HG02981 (cell line): Measurements from ENCODE around the gene TTC8.
"Not testable (repeated sequence)": the region's sequence is repeated elsewhere in the genome, so short reads cannot be mapped to it uniquely, and the experiment has no call there.

Source experiments
- ATAC-seq: cut with Tn5 transposase; IDR thresholded peaks from one replicate; pipeline ENCODE4 v1.9.1; 2021; ENCODE audit warnings: mild to moderate bottlenecking, moderate library complexity; ENCODE audit not compliant: unreplicated experiment

The TTC8 gene

DNA sequence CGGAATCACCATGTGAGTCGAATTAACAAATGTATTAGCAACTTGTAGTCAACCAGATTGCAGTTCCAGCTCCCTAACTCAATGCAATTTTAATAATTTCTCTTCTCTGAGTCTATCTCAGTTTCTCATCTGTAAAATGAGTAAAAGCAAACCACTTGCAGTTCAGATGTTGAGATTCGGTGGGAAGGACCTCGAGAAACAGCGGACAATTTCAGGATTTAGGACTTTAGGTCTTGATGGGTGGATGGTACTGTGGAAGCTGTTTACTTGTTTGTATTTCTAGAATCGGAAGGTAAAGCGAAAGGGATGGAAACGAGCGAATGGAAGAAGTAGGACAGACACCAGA is 510 bp upstream of the TTC8 start:
- peak; percentile 2 for ATAC-seq

DNA sequence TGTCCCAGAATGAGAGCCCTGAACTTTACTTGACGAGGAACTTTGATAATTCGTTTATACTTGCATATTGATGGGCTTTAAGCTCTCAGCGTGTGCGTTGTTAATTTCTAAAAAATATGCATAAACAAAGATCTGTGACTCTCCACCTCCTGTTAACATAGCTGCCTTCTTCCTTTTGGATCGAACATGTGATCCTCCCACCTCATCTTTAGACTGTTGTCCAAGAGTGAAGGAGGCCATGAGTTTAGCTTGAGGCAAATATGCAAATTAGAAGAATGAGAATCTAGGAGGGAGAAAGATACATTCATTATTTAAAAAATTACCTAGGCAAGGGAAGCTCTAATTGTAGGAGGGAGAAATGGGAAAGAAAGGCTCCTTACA is 617 bp downstream of the TTC8 start:
- ATAC-seq = no peak

DNA sequence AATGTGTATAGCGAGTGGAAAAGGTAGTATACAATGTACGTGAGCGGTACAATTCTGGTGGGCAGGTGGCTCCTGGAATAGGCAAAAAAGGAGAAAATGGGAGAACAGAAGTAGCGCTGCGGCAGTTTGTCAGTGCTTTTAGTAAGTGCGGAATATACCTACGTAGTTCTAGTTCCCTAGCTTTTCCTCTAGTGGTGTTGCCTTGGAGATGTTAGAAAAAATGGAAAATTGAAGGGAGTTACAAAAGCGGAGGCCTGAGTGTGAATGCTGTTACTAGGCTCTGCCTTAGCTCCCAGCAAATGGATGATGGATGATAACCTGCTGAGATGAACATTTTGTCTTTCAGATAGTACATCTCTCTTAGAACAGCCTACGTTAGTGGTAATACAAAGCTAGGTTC is 1.1 kb downstream of the TTC8 start:
- no peak for ATAC-seq

DNA sequence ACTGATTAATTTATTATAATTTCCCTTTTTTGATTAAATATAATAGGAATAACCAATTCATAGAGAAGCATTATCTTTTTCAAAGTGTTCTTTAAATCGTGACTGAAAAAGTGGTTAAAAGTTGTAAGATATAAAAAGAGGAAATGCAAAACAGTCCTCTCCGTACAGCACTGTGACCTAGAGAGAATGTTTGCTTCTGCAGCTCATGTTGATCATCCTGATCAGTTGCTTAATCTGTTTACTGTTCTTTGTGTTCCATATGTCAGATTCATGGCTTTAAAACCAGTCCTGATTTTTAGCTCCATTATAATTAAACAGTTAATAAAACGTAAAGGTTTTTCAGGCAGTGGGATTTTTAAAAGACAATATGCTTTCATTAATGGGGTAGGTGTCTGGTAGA is 4.7 kb downstream of the TTC8 start:
- no peak for ATAC-seq

DNA sequence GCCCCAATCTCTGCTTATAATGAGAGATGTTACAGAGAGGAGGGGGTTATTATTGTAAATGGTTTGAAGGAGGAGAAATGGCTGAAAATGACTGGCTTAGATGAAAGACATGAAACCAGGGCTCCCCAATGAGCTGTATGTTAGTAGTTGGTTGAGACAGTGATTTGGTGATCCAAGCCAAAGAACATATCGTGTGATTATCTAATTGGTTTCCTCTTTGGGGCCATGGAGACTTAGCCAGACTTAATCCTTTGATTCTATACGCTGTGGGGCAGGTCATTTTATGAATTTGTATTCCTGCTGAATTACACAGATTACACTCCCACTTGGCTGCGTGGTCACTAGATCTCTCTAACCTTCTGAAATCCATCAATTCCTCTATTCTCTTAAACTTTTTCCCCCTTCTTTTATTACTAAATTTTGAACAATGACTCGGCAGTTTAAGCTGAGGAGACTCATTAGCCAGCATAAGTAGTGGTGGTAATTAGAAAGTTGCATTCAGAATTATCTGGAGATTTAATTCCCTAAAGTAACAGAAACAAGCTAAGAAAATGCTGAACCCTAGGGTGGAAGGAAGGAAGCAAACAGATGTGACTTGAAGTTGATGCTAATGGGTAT is 5.3 kb downstream of the TTC8 start:
- no peak for ATAC-seq

DNA sequence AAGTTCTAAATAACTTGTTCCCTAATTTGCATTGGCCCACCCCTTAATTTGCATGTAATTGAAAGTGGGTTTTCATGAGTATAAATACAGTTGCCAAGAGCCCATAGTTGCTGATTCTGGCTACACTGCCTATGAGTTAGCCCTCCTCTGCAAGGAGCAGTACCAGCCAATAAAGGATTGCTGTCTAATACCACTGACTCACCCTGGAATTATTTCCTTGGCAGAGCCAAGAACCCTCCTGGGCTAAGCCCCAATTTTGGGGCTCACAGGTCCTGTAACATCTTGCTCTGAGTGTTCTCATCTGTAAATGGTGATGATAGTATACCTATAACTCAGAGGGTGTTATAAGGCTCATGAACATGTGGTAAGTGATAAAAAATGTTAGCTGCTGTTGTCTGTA is 6.8 kb downstream of the TTC8 start:
- ATAC-seq = no peak

DNA sequence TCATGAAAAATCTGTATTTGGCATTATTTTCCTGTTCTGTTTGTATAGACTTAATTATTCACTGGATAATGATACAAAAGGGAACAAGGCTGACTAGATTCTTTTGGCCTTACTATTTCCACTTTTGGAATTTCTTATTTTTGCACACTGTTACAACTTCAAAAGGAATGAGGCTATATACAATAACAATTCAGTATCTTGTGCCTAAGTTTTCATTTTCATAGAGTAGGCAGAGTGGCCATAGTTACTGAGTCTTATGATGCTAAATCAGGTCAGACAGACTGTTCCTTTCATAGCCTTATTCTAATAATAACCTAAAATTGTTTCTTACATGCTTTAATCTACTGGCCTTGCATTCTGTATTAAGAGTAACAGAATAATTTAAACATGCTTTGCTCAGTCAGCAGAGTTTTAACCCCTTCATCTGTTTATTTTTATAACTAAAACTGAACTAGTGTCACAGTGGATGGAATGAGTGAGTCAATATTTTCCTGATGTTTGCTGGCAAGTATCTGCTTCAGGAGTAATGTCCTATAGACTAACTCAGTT is 10.5 kb downstream of the TTC8 start:
- no peak for ATAC-seq

DNA sequence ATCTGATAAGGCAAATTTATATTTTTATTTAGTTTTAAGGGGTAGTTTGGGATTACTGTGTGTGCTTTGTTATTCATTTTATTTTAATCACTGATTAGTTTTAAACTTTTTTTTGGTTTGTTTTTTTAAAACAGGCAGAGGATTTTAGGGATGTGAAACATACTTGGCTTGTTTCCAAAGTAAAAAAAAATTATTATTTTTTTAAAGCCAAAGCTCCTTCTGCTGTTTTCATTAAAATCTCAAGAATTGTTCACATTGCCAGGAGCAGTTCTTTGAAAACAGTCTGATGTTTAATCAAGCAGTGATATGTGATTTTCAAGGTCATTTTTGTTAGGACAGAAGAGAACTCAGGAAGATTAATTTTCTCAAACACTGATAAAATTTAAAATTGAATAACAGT is 11.2 kb downstream of the TTC8 start:
- no peak for ATAC-seq

DNA sequence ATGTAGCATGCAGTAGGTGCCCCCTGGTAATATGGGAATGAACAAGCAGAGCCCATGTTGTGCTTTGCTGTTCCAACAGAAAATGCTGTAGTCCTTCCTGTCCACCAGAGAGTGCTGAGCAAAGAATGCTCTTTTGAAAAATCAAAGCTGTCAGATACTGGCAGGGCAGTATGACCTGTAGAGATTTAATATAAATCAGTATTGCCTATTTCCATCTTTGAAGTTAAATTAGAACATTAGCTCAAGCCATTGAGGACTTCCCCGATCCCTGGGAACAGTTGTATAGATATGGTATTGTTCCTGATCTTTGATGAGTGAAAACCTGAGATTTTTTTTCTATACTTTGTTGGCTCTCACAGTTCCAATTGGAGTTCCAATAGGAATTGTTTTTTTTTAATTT is 13.0 kb downstream of the TTC8 start:
- ATAC-seq = no peak

DNA sequence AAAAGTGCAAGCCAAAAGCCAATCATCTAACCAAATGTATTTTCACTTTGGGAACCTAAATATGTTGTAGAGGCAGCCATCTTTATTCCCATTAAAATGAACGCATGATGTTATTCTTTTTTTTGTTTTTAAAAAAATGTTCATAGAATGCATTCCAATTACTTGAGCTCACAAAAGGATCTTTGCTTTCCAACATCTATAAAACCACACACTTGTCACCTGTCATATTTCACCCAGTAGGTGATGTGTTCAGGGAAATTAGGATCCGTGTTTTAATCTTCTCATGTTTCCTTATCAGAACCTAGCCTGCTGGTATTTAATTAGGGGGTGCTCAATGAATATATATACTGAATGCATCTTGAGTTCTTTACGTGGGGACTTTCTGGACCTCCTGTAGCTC is 13.6 kb downstream of the TTC8 start:
- no peak for ATAC-seq

DNA sequence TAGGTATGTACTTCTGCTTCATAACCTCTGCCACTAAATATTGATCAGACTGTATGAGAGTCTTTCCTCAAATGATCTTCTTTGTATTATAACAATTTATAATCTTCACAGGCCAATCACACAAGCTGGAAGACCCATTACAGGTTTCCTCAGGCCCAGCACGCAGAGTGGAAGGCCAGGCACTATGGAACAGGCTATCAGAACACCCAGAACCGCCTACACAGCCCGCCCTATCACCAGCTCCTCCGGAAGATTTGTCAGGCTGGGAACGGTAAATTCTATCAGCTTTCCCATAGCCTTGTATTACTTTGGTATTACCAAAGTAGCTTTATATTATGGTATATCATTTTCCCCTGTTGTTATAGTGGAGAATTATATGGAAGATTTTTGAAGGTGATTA is 16.5 kb downstream of the TTC8 start:
- ATAC-seq = no peak

DNA sequence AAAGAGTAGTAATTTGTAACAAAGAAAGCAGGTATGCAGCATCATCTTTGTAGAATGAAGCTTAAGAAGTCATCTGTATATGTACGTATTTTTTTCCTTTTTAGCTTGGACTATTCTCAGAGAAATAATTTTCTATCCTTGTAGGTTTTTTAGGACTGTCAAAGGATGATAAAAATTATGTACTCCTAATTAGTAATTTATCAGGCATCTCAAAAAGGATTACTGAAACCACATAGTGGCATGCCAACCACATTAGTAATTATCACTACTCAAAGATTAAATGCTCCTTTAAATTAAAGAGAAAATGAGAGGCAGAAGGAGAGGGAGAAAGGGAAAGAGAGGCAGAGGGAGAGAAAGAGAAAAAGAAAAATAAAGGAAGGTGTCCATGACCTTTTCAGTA is 17.3 kb downstream of the TTC8 start:
- ATAC-seq = no peak

DNA sequence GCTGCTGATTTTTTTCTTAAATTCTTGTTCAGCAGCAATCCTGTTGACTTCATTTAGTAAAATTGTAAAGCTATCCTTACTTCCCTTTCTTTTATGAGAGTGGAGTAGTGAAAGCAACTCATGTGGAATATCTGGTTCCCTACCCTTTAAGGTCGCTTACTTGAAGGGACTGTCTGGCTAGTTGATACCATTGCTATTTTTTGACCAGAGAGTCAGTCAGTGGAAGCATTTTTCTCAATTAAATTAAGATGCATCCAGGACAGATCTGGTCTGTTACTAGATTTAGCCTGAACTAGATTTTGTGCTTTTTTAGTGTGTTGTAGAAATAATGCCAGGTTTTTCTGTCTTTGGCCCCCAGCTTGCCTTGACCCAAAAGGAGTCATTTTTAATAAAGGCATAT is 18.0 kb downstream of the TTC8 start:
- no peak for ATAC-seq

DNA sequence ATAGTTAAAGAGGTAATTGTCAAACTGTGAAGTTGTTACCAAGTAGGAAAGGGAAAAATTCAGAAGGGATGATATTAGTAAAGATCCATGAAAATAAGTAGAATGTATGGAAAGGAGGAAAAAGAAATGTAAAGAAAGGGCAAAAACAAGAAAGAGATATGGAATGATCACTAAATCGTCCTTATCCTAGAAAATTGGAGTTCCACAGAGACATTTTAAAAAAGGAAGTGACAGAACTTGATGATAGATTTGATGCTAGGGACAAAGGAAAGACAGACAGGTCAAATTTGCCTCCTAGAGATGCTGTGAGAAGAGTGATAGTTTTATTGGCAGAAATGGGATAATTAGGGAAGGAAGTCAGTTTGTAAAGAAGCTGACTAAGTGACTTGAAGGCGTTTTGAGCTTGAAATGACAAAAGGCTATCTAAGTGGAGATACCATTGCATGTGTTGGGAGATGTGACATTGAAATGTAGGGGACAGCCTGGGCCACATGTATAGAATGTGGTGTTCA is 20.6 kb downstream of the TTC8 start:
- no peak for ATAC-seq

DNA sequence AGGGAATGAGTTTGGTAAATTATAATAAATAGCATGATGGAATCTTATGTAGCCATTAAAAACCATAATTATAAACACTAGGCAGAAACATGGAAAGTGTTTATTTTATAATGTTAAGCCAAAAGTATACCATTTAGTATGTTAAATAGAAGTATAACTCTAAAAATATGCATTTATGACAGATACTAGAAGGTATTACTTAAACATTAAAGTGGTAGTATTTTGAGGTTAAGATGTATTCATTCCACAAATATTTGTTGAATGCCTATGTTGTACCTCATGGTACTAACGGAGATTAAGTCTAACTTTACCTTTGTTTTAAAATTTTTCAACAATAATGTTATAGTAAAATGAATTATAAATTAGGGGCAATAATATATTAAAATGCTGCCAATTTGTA is 24.1 kb downstream of the TTC8 start:
- ATAC-seq = no peak

DNA sequence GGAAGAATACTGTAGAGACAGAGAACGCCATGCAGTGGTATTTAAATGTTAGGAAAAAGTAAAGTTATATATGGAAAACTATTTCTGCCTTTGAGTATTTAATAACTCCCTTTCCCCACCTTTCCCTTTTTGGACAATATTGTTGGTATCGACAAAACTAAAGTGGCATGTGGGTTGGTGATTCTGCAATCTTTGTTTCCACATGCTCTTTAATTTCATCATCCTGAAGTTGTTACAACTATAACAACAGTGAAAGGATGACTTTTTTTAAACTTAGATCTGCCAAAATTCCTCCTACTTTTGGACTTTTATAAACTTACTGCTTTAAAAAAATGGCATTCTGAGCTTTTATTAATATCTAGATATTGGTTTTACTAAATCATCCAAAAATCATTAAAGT is 25.3 kb downstream of the TTC8 start:
- no peak for ATAC-seq

DNA sequence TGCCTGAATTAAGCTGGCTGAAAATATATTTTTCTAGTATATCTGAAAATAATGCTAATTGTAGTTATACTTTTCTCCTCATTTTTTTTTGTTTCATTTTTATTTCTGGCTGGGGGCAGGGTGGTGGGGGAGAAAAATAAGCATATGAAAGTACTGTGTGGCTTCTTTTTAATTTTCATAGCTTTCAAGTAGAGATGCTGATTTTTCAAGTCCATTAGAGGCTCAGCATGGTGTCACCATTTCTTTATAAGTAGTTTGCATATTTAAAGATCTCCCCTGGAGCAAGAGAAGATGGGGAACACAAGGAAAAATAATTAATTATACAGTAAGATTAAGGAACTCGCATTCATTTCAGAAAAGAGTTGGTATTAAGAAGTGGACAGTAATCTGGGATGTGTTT is 27.1 kb downstream of the TTC8 start:
- no peak for ATAC-seq

DNA sequence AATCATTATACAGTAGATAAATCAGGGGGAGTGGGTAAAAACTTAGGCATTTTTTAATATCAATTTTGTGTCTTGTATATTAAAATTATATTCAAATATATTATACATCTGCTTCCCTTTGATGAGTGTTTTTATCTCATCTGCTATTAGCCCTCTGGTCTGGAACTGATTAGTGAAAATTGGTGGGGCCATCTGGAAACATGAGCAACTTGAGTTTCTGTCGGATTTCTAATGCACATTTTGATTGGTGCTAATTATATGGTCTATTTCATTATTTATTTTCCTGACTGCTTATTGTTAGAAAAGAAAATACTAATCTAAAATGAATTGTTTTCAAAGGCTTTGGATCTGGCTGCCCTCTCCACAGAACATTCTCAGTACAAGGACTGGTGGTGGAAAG is 28.2 kb downstream of the TTC8 start:
- no peak for ATAC-seq

DNA sequence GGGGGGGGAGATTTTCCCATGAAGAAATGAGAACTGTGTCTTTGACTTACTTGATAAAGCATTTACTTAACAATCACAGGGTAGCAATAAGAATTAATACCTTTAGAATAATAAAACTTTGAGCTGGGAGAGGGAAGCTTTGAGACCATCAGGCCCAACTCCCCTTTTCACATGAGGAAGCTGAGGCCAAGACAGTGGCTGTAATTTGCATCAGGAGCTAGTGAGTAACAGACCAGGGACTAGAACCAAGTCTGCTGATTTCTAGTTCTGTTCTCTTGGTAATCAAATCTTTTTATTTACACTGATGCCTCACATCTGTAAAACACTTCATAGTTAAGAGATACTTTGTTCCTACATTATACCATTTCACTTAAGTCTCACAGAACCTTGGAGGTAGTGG is 28.7 kb downstream of the TTC8 start:
- ATAC-seq = no peak

DNA sequence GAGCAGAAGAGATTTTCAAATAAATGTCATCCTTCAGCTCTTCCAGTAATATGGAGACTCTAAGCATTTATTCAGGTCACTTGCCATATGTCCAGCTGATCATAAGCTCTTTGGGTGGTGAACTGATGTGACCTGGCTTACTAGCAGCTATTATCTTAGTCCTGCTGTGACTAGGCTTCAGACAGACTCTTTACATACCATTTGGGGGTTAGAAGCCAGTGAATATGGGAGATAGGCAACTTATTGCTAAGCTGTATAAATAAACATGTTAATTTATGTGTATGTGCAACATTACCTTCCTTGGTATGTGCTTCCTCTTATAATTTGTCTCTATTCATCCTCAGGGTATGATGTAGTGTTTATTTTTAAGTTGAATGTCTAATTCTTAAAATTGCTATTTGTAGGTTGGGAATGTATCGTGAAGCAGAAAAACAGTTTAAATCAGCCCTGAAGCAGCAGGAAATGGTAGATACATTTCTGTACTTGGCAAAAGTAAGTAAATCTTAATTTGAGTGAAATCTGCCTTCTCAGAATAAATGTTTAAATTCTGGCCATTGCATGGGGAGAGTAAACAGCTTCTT is 32.4 kb downstream of the TTC8 start:
- ATAC-seq = no peak

DNA sequence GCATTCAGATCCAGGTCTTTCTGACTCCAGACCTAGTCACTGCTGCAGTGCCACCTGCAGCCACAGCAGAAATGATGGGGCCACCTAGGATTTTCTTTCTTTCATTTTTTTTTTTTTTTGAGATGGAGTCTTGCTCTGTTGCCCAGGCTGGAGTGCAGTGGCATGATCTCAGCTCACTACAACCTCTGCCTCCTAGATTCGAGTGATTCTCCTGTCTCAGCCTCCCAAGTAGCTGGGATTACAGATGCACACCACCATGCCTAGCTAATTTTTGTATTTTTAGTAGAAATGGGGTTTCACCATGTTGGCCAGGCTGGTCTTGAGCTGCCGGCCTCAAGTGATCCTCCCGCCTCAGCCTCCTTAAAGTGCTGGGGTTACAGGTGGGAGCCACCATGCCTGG is 33.4 kb downstream of the TTC8 start:
- ATAC-seq = not testable (repeated sequence)

DNA sequence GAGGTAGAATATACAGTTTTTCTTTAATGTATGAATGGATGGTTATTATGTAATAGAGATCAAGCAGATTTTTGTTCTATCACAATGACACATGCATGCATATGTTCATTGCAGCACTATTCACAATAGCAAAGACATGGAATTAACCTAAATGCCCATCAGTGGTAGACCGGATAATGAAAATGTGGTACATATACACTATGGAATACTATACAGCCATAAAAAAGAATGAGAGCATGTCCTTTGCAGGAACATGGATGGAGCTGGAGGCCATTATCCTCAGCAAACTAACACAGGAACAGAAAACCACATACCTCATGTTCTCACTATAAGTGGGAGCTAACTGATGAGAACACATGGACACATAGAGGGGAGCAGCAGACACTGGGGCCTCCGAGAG is 34.7 kb downstream of the TTC8 start:
- ATAC-seq = not testable (repeated sequence)

DNA sequence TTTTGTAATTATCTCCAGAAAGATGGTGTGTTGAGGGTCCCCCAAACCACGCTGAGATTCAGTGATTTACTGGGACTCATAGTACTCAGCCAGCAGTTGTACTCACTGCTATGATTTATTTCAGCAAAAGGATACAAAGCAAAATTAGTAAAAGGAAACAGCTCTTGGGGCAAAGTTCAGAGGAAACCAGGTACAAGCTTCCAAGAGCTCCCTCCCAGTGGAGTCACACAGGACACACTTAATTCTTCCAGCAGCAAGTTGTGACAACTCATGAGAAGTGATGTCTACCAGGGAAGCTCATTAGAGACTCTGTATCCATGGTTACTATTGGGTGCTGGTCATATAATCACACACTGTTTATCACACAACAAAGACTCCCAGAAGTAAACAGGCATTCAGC is 38.7 kb downstream of the TTC8 start:
- ATAC-seq = no peak
